Hippocampal formation (tissue), 2 donors: ENCODE results near the gene TPX2.
A peak's percentile ranks its signal among the peaks of the same experiment; 100 is the strongest.
"Not testable (repeated sequence)": the region's sequence is repeated elsewhere in the genome, so short reads cannot be mapped to it uniquely, and the experiment has no call there.

ENCODE experiments used
- DNase-seq, 2 donors: peaks; one replicate each; lab custom pipeline; 2025; lab: John Stamatoyannopoulos, UW

Gene TPX2

DNA sequence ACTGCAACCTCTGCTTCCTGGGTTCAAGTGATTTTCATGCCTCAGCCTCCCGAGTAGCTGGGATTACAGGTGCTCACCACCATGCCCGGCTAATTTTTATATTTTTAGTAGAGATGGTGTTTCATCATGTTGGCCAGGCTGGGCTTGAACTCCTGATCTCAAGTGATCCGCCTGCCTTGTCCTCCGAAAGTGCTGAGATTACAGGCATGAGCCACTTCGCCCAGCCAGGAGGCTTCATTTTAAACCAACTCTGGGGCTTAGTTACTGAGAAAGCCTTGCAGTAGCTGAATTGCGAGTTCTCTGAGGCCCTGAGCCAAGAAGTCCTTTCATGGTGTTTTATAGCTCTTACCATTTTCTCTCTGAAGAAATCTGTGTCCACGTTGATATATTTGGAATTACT, 75.1 kb downstream of the TPX2 start:
- not testable (repeated sequence) for DNase-seq

DNA sequence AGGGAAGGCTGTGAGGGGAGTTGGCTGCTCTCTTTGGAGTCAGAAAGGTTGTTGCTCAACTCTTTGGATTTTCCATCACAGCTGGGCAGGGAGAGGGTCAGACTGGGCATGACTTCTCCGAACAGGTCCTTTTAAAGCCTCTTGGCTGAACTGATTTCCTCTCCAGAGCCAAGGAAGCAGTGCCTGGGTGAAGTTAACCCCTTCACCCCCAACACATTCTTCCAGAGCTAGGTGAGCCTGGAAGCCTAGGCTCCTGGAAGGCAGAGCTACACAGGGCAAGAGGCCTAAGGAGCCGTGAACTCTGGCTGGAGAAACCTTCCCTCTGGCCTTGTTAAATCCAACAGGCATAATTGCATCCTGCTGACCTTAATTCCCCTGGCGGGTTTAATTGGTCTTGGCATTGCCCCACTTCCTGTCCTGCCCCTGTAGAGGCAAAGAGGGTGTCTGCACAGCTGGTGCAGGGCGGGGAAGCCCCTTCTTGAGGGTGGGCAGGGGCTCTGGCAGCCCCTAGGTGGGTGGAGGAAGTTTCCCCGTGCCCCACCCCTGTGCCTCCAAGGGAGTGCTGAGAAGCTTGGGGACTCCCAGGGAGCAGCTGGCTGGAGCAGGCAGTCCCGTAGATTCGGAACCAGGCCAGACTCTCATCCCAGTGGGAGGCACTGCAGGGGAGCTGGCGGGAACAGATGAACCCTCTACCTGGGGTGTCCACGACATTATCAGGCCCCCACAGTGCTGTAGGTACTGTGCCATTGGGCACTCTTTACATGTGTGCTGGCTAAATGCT, 76.5 kb downstream of the TPX2 start:
- DNase-seq, result no peak

DNA sequence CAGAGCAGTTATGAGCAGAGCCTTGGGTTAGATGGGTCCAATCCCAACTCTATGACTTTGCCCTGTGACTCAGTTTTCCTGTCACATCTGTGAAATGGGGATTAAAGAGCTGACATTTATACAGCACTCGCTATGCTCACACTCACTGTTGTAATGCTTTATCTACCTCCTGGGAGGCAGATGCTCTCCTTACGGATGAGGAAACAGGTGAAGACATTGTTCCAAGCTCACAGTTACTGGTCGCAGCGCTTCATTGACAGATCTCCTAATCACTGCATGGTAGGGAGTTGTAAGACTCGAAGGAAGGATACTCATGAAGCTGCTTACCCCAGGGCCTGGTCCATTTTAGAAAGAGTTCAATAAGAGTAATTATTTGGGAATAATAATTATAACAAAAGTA, 77.1 kb downstream of the TPX2 start:
- DNase-seq, result no peak

DNA sequence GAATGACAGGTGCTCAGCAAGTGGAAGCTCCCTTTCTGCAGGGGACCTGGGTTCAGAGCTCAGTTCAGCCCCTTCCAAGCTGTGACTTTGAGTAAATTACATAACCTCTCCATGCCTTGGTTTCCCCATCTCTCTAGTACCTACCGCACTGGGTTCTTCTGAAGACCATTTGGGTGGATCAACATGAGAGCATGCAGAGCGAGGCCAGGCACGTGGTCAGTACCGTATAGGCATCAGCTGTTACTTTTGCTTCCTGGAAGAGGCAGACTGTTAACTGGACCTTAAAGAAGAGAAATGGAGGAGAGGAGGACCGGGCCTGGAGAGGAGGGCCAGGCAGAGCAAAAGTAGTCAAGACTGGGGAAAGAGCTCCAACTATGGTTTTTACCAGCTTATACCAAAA, 78.4 kb downstream of the TPX2 start:
- DNase-seq, result no peak

DNA sequence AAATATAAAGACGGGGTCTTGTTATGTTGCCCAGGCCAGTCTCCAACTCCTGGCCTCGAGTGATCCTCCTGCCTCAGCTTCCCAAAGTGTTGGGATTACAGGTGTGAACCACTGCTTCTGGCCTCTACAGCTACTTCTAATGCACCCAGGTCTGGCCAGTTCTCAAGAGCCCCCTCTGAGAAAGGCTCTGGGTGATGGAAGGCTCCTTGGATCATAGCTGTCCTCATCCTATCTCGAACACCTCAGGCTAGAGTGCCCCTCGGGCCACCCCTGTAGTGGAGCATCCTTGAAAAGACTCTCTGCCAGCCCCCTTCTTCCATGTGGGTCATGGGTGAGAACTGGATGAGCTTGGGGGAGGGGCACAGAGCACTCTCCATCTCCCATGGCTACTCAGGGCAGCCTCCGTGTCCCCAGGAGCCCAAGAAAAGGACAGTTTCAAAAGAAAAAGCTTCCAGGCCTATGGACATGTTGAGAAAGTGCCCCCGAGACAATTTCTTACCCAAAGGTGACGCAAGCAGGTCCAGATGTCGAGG, 79.4 kb downstream of the TPX2 start:
- DNase-seq, result no peak

DNA sequence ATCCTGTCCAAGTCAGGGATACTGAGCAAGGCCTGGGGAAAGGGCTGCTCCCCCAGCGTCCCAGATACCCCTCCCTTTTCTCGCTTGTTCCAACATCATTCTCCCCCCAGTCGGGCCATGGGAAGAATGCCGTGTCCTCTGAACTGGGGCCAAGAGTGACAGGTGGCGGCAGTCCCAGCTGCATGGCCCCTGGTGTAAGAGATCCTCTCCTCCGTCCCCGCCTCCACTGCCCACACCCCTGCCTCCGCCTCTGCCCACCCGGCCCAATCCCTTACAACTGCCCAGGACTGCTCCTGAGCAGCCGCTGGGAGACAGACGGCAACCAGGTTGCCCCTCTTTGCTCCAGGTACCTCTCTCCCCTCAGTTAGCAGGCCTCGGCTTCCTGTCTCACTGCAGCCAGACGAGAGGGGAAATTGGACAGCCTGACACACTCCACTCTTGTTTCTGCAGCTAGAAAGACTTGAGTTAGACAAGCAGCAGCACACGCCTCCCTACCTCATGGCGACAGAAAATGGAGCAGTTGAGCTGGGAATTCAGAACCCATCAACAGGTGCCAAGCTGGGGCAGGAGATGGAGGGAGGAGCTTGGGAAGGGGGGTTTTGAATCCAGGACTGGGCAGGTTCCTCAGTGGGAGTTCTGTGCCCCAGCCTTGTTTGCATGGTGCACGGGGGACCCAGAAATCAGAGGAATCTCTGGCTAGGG, 80.1 kb downstream of the TPX2 start, which contains the start of gene MYLK2:
Gene MYLK2 (plus strand): TSS at position 274 of the 702 bp plus-strand sequence. CDS start 225 bp downstream, at position 499.
- DNase-seq, result no peak

DNA sequence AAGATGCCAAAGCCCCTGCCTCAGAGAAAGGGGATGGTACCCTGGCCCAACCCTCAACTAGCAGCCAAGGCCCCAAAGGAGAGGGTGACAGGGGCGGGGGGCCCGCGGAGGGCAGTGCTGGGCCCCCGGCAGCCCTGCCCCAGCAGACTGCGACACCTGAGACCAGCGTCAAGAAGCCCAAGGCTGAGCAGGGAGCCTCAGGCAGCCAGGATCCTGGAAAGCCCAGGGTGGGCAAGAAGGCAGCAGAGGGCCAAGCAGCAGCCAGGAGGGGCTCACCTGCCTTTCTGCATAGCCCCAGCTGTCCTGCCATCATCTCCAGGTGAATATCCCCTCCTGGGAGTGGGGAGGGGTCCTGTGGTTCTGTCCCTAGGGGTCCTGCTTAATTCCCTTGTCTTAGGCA, 81.1 kb downstream of the TPX2 start:
- DNase-seq, result no peak

DNA sequence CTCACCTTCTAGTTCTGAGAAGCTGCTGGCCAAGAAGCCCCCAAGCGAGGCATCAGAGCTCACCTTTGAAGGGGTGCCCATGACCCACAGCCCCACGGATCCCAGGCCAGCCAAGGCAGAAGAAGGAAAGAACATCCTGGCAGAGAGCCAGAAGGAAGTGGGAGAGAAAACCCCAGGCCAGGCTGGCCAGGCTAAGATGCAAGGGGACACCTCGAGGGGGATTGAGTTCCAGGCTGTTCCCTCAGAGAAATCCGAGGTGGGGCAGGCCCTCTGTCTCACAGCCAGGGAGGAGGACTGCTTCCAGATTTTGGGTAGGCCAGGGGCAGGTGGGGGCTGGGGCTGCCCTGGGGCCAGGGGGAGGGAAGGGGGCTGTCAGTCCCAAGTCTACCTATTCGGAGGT, 82.3 kb downstream of the TPX2 start:
- no peak for DNase-seq

DNA sequence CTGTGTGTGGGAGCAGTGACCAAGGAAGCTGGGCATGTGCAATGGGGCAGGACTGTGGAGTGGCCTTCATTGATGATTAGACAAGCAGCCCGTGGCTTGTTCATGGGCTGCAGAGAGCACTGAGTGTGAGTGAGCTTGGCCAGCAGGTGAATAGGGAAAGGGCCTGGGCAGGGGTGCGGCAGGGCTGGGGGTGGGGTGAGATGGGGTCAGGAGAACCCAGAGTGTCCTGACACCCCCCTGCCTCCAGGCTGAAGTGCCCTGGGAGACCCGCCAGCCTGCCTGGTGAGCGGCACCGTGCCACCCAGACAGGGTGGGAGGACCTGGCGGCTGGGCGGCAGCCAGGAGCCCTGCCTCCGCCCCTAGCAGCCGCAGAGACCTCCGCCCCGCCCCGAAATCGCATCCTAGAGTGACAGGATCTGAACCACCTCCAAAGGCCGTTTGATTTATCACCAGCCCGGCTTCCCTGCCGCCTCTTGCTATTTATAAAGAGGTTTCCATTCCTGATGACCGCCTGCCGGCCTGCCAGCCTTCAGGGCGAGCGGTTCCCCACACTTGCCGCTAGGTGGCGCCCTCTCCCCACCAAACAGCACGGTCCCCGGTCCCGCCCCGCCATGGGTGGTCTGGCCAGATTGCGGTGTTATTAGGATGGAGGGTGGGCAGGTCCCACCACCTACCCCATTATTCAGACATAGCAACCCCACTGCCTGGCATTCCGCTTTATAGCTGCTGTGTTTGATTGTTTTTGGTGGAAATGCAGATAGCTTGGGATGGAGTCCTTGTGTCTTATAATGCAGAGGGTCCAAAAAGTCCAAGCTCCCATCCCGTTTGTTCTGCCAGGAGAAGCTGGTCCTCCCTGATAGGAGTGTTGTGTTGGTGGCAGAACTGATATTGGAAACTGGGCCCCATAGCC, 83.6 kb downstream of the TPX2 start:
- peak in 1 of 2 donors; percentile 64 for DNase-seq

DNA sequence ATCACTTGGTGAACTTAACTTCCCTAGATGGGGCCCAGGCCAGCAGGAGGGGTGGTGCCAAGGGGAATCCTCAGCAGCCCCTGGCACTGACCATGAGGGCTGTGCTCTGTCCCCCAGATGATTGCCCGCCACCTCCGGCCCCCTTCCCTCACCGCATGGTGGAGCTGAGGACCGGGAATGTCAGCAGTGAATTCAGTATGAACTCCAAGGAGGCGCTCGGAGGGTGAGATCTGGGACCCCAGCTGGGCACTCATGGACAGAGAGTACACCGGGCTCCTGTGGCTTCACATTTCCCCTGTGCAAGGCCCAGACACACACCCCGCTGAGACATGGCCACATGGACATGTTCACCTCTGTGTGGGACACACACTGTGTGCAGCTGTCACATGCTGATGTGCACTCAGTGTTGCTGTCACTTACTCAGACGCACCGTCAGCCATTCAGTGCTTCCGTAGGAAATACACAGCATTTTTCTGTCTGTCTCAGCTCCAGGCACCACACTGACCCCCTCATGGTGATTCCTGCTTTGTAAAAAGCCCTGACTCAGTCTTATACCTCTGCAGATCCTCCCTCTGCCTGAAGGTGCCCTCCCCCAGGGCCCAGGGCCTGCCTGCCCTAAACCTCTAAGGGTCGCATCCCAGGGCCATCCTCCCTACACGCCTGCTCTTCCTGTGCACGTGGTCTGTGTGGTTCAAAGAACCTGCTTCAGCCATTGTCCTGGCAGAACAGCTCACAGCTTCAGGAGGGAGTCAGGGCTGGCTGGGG, 84.5 kb downstream of the TPX2 start:
- no peak for DNase-seq

DNA sequence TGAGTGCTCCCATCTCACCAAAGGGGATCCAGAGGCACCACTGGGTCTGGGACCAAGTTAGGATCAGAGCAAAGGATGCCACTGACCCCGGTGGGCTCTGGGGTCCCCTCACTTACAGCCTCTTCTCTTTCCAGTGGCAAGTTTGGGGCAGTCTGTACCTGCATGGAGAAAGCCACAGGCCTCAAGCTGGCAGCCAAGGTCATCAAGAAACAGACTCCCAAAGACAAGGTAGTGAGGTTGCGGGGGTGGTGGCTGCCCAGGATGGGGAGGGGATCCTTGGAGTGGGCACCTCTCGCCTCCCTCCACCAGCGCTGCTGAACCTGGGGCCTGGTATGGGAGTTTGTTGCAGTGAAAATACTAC, 85.0 kb downstream of the TPX2 start:
- no peak for DNase-seq

DNA sequence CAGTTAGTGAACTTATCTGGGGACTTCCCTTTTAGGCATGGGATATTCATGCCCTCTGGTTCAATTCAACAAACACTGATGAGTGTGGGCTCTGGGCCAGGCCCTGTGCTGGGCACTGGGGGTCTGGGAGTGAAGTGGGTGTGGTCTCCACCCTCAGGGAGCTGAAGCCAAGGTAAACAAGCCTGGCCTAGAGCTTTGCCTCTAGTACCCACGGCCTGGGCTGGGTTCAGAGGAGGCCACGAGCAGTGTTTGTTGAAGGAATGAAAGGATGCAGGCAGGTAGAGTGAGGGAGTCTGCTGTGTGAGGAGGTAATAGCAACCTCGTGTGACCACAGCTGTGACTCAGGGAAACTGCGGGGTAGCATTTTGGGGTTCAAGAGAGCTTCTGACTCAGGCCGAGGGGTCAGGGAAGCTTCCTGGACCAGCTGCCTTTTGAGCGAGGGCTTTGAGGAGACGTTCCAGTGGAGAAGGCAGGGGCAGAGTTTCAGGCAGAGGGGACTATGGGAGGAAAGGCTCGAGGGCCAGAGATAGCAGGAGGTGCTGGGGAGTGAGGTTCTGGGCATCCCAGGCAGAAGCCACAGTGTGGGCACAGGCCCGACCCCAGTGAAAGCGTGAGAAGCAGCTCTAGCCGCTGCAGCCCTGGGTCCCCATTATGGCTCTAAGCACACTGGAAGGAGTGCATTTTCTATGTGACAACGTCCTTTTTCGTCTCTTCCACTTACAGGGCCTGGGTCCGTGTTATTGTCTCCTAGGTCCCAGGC, 85.6 kb downstream of the TPX2 start:
- no peak for DNase-seq

DNA sequence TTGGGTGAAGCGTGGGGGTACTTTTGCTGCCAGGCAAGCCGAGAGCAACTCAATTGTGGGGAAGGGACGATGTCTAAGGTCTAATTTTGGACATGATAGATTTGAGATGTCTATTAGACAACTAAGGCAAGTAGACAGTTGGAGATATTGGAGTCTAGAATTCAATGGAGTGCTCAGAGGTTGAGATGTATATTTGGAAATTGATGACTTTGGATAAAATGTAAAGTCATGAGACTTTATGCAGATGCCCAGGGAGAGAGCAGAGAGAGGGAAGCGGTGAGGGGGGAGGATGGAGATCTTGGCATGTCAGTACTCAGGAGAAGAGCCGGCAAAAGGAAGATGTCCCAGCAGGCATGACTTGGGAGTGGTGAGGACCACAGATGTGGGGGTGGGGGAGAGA, 87.0 kb downstream of the TPX2 start:
- no peak for DNase-seq

DNA sequence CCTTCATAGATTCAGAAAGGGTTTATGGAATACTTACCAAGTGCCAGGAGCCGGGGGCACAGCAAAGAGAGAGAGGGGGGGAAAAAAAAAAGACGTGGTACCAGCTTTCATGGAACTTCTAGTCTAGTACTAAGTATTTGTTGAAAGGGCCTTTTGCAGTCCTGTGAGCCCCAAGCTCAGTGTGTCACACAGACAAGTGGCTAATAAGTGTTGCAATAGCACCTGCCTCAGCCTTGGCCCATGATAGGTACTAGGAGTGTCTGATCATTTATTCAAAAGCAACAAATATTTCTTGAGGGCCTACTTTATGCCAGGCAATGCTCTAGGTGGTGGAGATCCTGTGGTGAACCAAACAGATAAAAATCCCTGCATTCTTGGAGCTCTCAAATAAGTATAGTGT, 88.0 kb downstream of the TPX2 start:
- DNase-seq, result no peak

DNA sequence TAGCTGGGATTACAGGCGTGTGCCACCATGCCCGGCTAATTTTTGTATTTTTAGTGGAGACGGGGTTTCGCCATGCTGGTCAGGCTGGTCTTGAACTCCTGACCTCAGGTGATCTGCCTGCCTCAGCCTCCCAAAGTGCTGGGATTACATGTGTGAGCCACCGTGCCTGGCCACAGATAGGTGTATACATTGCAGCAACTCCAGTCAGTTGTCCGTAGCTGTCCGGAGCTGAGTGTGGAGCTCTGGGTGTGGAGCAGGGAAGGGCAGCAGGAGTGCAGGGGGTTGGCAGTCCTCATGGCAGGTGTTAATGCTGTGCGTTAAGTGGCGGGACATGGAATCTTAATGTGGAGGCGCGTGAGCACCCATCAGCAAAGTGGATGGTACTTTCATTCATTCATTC, 88.9 kb downstream of the TPX2 start:
- not testable (repeated sequence) for DNase-seq

DNA sequence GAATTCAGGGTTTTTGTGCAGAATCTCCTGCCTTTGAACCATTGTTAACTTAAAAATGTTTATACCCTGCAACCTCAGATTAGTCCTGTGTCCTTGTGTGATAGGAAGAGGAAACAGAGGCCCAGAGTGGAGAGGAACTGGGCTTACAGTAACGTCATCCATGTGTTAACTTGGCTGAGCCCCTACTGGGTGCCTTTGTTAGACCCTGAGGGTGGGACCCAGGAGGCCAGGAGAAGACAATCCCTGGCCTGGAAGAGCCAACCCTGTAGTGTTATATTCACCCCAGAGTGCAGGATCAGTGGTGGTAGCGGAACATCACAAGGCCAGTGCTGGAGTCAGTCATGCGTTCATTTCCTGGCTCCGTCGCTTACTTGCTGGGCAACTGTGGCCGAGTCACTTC, 90.6 kb downstream of the TPX2 start:
- DNase-seq, result no peak

DNA sequence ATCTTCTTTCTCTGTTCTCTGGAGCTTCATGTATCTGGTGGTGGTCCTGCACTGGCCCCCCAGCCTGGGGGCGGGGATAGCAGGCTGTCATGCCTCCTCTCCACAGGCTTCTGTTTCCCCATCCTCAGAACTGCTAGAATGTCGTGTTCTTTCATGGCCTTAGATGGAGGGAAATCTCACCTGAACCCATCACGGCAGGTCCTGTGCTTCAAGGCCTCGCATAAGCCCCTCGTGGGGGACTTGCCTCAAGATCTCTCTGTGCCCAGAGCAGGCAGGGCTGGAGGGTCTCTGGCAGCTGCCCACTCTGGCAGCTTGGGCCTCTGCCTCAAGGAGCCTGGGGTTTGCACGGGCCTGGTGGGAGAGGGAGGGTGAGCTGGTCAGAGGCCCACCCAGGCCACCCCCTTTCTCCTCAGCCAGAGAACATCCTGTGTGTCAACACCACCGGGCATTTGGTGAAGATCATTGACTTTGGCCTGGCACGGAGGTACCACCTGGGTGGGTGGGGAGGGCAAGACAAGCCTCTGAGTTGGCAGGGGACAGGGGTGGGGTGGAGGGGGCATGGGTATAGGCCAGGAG, 91.4 kb downstream of the TPX2 start:
- no peak for DNase-seq

DNA sequence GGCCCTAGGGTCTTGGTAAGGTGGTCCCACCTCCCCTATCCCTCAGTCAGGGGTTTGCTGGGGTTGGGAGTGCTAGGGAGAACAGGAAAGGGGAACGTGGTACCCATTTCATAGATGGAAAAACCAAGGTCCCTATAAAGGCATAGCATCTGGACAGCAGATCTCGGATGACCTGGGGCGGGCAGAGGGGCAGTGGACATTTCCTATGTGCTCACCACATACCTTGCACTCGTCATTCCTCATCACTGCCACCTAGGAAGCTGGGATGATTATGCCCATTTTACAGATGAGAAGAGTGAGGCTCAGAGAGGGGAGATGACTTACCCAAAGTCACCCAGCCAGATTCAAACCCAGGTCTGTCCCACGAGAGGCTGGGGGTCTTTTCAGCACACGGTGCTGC, 92.1 kb downstream of the TPX2 start:
- DNase-seq, result no peak

DNA sequence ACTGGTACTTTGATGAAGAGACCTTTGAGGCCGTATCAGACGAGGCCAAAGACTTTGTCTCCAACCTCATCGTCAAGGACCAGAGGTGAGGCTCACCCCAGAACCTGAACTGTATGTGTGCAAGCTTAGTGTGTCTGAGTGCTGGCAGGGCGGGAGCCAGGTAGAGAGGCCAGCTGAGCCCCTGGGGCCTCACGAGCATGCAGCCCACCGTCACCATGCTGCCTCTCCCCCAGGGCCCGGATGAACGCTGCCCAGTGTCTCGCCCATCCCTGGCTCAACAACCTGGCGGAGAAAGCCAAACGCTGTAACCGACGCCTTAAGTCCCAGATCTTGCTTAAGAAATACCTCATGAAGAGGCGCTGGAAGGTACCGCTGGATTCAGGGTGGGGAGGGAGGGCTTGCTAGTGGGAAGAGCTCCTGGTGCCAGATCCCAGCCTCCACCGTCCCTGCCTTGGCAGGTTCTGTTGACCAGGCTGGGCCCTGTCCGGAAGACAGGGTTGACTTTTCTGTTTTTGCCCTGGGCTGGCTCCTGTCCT, 92.7 kb downstream of the TPX2 start:
- no peak for DNase-seq
